ENCODE results near the gene CELF2. TPM values are rescaled to one million over a fixed set of nuclear protein-coding genes. Genes with fewer than 3 reads are reported as not detected.

Gene CELF2
- total and polyA plus RNA-seq, 2 of the 4 experiments (the other 2 are of a cell fraction), result 3.5 to 6.6 TPM

DNA sequence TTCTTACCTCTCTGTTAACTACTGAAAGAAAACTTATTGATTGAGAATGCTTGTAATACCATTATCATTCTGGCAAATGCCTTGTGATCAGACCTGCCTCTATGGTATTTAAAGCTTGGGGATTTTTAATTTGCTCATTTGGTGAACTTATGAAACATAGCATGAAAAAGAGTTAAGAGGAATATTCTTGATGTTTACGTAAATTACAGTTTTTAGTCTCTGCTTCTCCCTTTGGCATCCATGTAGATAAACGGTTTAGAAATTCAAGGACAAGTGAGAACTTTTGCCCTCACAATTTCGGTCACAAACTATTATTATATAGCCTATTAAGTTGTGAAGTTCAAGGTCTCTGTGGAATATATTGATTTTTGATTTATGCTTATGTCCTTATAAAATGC lies 11.2 kb upstream of the CELF2 start:
- H3K4me3 ChIP-seq (ENCODE audit: insufficient read depth, low read depth, low read length), result no peak overlapping the region
- H3K14ac ChIP-seq (replicated peaks; ENCODE audit: low read depth, low read length), result no peak overlapping the region
- H2BK15ac ChIP-seq (ENCODE audit: low read depth, low read length), result no peak overlapping the region
- H3K4me1 ChIP-seq (ENCODE audit: control insufficient read depth, insufficient read depth, low read length), result no peaks in the 10 kb centered on the region
- no peak overlapping the region for H3K4me2 ChIP-seq (ENCODE audit: low read depth, low read length)
- H4K5ac ChIP-seq (ENCODE audit: low read depth, low read length), result no peak overlapping the region
- peaks cover 3% of the 10 kb centered on the region for H3K27me3 ChIP-seq (ENCODE audit: control insufficient read depth, insufficient read depth, low read length)
- no peak overlapping the region for H3K56ac ChIP-seq (ENCODE audit: extremely low read depth, insufficient read depth, low read length)
- POLR2A ChIA-PET (ENCODE audit: unreplicated experiment), result no interaction called here
- no peak overlapping the region for H2BK5ac ChIP-seq (ENCODE audit: low read depth, low read length, poor library complexity, severe bottlenecking)
- no peaks in the 10 kb centered on the region for H3K9me3 ChIP-seq (ENCODE audit: control insufficient read depth, insufficient read depth, low read length)
- intact Hi-C loops (cut with micrococcal nuclease) (no loop called here), dilution Hi-C loops (cut with HindIII; ENCODE audit: low sequenced_read_pairs, unreplicated experiment) (no loop called here), in situ Hi-C loops (cut with MboI; ENCODE audit: low sequenced_read_pairs) (no loop called here)
- CTCF ChIA-PET, result no interaction called here
- H3K79me1 ChIP-seq (ENCODE audit: low read depth in 1 of 2, low read length in 2 of 2), result no peaks in the 10 kb centered on the region
- no peak overlapping the region for H3K18ac ChIP-seq (ENCODE audit: low read depth, low read length)
- no peaks in the 10 kb centered on the region for H3K36me3 ChIP-seq (ENCODE audit: control insufficient read depth, insufficient read depth, low read length)
- no peak for TF ChIP-seq BHLHE40 (IDR thresholded peaks at IDR 0.05; ENCODE audit: low read depth, low read length)
- TF ChIP-seq MXI1 (IDR thresholded peaks at IDR 0.05; ENCODE audit: borderline replicate concordance, low read depth, low read length), result no peak
- no peak for TF ChIP-seq MAFK (IDR thresholded peaks at IDR 0.05; ENCODE audit: low read depth, low read length)
- TF ChIP-seq CHD1 (IDR thresholded peaks at IDR 0.05; ENCODE audit: low read depth, low read length), result no peak
- TF ChIP-seq RFX5 (IDR thresholded peaks at IDR 0.05; ENCODE audit: low read depth, low read length), result no peak
- TF ChIP-seq, protein P1, sequence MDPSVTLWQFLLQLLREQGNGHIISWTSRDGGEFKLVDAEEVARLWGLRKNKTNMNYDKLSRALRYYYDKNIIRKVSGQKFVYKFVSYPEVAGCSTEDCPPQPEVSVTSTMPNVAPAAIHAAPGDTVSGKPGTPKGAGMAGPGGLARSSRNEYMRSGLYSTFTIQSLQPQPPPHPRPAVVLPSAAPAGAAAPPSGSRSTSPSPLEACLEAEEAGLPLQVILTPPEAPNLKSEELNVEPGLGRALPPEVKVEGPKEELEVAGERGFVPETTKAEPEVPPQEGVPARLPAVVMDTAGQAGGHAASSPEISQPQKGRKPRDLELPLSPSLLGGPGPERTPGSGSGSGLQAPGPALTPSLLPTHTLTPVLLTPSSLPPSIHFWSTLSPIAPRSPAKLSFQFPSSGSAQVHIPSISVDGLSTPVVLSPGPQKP (IDR thresholded peaks at IDR 0.05; ENCODE audit: borderline replicate concordance, low read depth, low read length), result no peak
- TF ChIP-seq, protein P2, sequence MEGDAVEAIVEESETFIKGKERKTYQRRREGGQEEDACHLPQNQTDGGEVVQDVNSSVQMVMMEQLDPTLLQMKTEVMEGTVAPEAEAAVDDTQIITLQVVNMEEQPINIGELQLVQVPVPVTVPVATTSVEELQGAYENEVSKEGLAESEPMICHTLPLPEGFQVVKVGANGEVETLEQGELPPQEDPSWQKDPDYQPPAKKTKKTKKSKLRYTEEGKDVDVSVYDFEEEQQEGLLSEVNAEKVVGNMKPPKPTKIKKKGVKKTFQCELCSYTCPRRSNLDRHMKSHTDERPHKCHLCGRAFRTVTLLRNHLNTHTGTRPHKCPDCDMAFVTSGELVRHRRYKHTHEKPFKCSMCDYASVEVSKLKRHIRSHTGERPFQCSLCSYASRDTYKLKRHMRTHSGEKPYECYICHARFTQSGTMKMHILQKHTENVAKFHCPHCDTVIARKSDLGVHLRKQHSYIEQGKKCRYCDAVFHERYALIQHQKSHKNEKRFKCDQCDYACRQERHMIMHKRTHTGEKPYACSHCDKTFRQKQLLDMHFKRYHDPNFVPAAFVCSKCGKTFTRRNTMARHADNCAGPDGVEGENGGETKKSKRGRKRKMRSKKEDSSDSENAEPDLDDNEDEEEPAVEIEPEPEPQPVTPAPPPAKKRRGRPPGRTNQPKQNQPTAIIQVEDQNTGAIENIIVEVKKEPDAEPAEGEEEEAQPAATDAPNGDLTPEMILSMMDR (conservative IDR thresholded peaks at IDR 0.05; ENCODE audit: low read depth, low read length), result no peak
- no peak for TF ChIP-seq RAD21 (IDR thresholded peaks at IDR 0.05; ENCODE audit: low read length)
- no peak for TF ChIP-seq SMC3 (IDR thresholded peaks at IDR 0.05; ENCODE audit: low read depth, low read length)
- no peak for TF ChIP-seq FOS (IDR thresholded peaks at IDR 0.05; ENCODE audit: low read depth, low read length)
- no peak for TF ChIP-seq MAZ (IDR thresholded peaks at IDR 0.05; ENCODE audit: borderline replicate concordance, low read depth, low read length)
- TF ChIP-seq CEBPB (IDR thresholded peaks at IDR 0.05; ENCODE audit: low read depth, low read length), result no peak
- no peak for TF ChIP-seq NFE2L2 (IDR thresholded peaks at IDR 0.05; ENCODE audit: low read depth, low read length)
- TF ChIP-seq, protein P3, sequence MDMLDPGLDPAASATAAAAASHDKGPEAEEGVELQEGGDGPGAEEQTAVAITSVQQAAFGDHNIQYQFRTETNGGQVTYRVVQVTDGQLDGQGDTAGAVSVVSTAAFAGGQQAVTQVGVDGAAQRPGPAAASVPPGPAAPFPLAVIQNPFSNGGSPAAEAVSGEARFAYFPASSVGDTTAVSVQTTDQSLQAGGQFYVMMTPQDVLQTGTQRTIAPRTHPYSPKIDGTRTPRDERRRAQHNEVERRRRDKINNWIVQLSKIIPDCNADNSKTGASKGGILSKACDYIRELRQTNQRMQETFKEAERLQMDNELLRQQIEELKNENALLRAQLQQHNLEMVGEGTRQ (IDR thresholded peaks at IDR 0.05; ENCODE audit: low read depth, low read length), result no peak
- TF ChIP-seq RCOR1 (IDR thresholded peaks at IDR 0.05; ENCODE audit: insufficient replicate concordance, low read length), result no peak
- TF ChIP-seq POLR2A (IDR thresholded peaks at IDR 0.05; ENCODE audit: low read depth, low read length), result no peak
- no peak overlapping the region for H3K23ac ChIP-seq (ENCODE audit: low read depth, low read length)
- H4K8ac ChIP-seq (ENCODE audit: low read depth in 2 of 2, low read length in 2 of 2), result no peak overlapping the region
- ATAC-seq (ENCODE audit: low read depth), result no peak
- no peak overlapping the region for H2AK9ac ChIP-seq (replicated peaks; ENCODE audit: low read depth, low read length, poor library complexity)
- no peak for DNase-seq
- WGBS, 2 experiments (ENCODE audit: extremely low coverage in 2 of 2, insufficient read length in 1 of 2), result no CpG with 5 or more reads among the region's 3 CpGs
- no peak overlapping the region for H3K9ac ChIP-seq (ENCODE audit: low read depth, low read length)
- H3K27ac ChIP-seq (ENCODE audit: insufficient read depth, low read length), result no peak overlapping the region
- no peaks in the 10 kb centered on the region for H4K20me1 ChIP-seq (ENCODE audit: insufficient read depth, low read length)
- H4K91ac ChIP-seq (ENCODE audit: insufficient read depth, low read depth, low read length), result no peak overlapping the region
- H2BK120ac ChIP-seq (ENCODE audit: low read depth, low read length), result no peak overlapping the region
- no peak overlapping the region for H2AFZ ChIP-seq (replicated peaks; ENCODE audit: low read length, poor library complexity)
- no peak overlapping the region for H2AK5ac ChIP-seq (ENCODE audit: low read depth, low read length)
- no peak overlapping the region for H3K4ac ChIP-seq (ENCODE audit: low read depth, low read length)
- no peaks in the 10 kb centered on the region for H3K9me1 ChIP-seq (ENCODE audit: insufficient read depth, low read length)
- no peak overlapping the region for H2BK20ac ChIP-seq (ENCODE audit: low read depth, low read length)
- no TSS peak for BruUV-seq (replicated peaks)
